Activated CD8-positive, alpha-beta memory T cell treated with anti-CD3 and anti-CD28 coated beads, Interleukin-2, amount 10 ng/mL, durations not matched to agents 7 days and 5 days (primary cell): ENCODE measurements around the gene MALT1. TPM values are rescaled to one million over a fixed set of nuclear protein-coding genes. Genes with fewer than 3 reads are reported as not detected.
A peak's percentile ranks its signal among the peaks of the same experiment; 100 is the strongest.

Experiments
- ATAC-seq: fragments of 150-1000 bp; cut with Tn5 transposase; one replicate; pipeline ENCODE4 v1.10.0; 2021; ENCODE audit warnings: moderate library complexity
- CTCF ChIA-PET: fragments of 350-600 bp; sonication (Branson Sonifier 250); formaldehyde crosslinking; loops from one replicate; lab custom pipeline; 2021; ENCODE audit warnings: antibody characterized with exemption; lab: Charles Lee
- DNase-seq: peaks from one replicate; pipeline ENCODE4 v3.0.0-alpha.2; 2020
- H3K27ac Mint-ChIP-seq: one replicate; pipeline ENCODE4 v1.8.0; 2021; ENCODE audit warnings: mild to moderate bottlenecking, mixed read lengths
- H3K27me3 Mint-ChIP-seq: one replicate; pipeline ENCODE4 v1.8.0; 2021; ENCODE audit warnings: mixed read lengths
- H3K36me3 Mint-ChIP-seq: one replicate; pipeline ENCODE4 v1.8.0; 2021; ENCODE audit warnings: mild to moderate bottlenecking, mixed read lengths
- H3K4me1 Mint-ChIP-seq: one replicate; pipeline ENCODE4 v1.8.0; 2021; ENCODE audit warnings: mixed read lengths
- H3K4me3 Mint-ChIP-seq: one replicate; pipeline ENCODE4 v1.8.0; 2021; ENCODE audit warnings: mild to moderate bottlenecking, moderate library complexity, mixed read lengths
- H3K9me3 Mint-ChIP-seq: one replicate; pipeline ENCODE4 v1.8.0; 2022; ENCODE audit warnings: low read depth, mixed read lengths
- total RNA-seq, 2 experiments: library from RNA; stranded (reverse); gene quantifications; one replicate each; pipeline ENCODE4 v1.2.3, GENCODE V29; 2021

The MALT1 gene
- total RNA-seq, 2 experiments from 2014 or later = 30.3 to 31.6 TPM

DNA sequence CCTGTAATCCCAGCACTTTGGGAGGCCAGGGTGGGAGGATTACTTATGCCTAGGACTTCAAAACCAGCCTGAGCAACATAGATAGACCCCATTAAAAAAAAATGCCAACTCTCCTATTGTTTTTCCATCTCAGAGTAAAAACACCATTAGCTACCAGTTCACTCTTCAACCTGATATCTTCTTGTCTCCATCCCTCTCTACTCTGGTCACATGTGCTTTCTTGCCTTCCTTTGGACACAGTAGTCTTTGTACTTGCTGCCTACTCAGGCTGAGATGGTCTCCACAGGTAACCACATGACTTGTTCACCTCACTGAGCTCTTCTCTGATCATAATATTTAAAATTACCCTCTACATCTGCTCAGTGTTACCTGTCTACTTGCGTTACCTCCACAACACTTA, 5.0 kb downstream of the MALT1 start:
- peaks cover 33% of the 10 kb centered on the region for H3K4me1 Mint-ChIP-seq
- peaks cover 34% of the 10 kb centered on the region for H3K36me3 Mint-ChIP-seq
- ATAC-seq = no peak
- H3K27ac Mint-ChIP-seq = no peak overlapping the region
- no peak for DNase-seq
- CTCF ChIA-PET = no interaction called here
- H3K9me3 Mint-ChIP-seq = no peaks in the 10 kb centered on the region
- no peaks in the 10 kb centered on the region for H3K27me3 Mint-ChIP-seq
- no peak overlapping the region for H3K4me3 Mint-ChIP-seq

DNA sequence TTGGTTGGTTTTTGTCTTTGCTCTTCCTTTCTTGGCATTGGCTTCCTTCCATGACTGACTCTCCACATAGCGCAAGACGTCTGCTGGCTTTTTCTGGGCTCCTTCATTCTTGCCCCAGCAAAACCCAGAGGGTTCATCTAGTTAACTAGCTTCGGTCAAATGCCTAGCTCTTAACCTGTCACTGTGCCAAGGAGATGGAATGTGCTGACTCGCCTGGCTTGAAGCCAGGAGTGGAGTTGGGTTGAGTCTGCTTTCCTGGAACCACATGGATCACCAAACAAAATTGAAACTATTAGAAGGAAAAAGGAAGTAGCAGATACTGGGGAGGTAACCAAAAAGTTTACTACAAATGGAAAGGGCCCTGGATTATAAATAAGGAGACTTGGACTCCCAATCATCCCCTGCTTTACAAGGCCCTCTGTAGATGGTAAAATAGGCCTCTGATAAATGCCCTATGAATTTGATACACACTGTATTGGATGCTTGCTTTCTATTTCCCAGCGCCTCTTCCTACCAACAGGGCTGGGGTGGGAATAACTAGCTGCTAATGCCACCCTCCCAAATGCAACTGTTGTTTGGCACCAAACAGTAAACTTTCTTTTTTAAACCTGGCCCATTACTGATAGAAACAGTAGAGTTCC, 11.3 kb downstream of the MALT1 start:
- ATAC-seq (no peak), DNase-seq (no peak)
- Mint-ChIP-seq H3K4me1 (peaks cover 12% of the 10 kb centered on the region), H3K9me3 (no peaks in the 10 kb centered on the region), H3K27me3 (no peaks in the 10 kb centered on the region), H3K27ac (no peak overlapping the region), H3K4me3 (no peak overlapping the region), H3K36me3 (peaks cover 46% of the 10 kb centered on the region)
- CTCF ChIA-PET = interaction anchor here (1.2 to 1.5 kb wide), 4 partner anchors 8 to 459 kb away, joined by 3 read pairs; partner anchors contain the start of gene MALT1

DNA sequence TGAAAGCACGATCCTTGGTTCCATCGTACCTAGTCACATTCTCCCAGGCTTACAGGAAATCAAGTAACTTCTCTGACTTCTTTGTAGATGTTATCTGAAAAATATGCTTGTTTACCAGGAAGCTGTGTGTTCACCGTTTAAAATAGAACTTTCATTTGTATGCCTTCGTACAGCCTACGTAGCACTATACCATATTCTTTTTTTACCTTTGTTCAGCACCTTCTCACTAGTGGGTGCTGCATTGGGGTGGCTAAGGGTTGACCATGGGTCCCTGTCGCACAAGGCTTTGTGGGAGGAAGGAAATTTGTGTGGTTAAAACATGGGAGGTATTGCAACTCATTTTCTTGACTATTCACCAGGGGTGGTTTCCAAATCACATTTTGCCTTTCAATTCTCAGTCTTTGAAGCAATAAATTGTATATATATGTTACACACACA, 16.6 kb downstream of the MALT1 start:
- peak; percentile 73 for DNase-seq
- peaks cover 47% of the 10 kb centered on the region for H3K36me3 Mint-ChIP-seq
- H3K9me3 Mint-ChIP-seq = no peaks in the 10 kb centered on the region
- H3K27ac Mint-ChIP-seq = peak overlapping the region; percentile 86
- H3K27me3 Mint-ChIP-seq = no peaks in the 10 kb centered on the region
- CTCF ChIA-PET = no interaction called here
- H3K4me1 Mint-ChIP-seq = peaks cover 33% of the 10 kb centered on the region
- ATAC-seq = peak; percentile 90
- H3K4me3 Mint-ChIP-seq = peak overlapping the region; percentile 64

DNA sequence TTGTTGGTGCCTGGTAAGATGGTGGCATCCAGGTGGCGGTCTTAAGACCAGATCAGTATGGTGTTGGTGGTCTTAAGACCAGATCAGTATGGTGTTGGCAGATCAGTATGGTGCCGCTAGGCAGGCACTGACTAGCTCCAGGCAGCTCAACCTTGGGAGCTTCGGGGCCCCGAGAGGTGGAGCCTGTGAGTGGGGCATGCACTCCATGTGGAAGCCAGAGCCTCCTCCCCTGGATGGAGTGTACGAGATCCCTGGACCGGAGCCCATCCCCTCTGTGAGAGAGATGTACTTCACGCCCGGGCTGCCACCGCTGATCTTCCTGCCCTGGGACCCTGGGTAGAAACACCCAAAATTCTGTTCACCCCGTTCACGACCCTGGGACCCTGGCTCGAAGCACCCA, 19.0 kb downstream of the MALT1 start:
- H3K9me3 Mint-ChIP-seq = no peaks in the 10 kb centered on the region
- peaks cover 50% of the 10 kb centered on the region for H3K4me1 Mint-ChIP-seq
- H3K36me3 Mint-ChIP-seq = peaks cover 53% of the 10 kb centered on the region
- no peak overlapping the region for H3K27ac Mint-ChIP-seq
- ATAC-seq (no peak), DNase-seq (no peak)
- CTCF ChIA-PET = interaction anchor here (1.1 kb wide), 1 partner anchor 9 kb away, joined by 3 read pairs; no protein-coding TSS in a partner anchor
- no peaks in the 10 kb centered on the region for H3K27me3 Mint-ChIP-seq
- H3K4me3 Mint-ChIP-seq = no peak overlapping the region

DNA sequence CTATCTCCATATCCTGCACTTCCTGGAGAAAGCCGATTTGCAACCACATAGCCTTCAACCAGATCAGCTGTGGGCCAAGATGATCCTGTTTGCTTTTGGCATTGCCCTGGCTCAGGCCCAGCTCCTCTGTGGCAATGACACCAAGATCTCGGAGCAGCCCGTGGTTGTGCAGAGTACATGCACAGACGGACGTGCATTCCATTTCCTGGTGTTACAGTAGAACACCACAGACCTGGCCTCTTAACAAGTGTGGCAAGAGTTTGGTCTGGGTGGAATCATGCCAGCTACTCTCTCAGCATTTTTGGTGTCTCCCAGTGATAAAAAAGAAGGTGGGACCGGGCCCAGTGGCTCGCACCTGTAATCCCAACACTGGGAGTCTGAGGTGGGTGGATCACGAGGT, 20.0 kb downstream of the MALT1 start:
- Mint-ChIP-seq H3K9me3 (no peaks in the 10 kb centered on the region), H3K4me3 (no peak overlapping the region), H3K27me3 (no peaks in the 10 kb centered on the region), H3K36me3 (peaks cover 56% of the 10 kb centered on the region), H3K4me1 (peaks cover 59% of the 10 kb centered on the region), H3K27ac (no peak overlapping the region)
- no peak for DNase-seq
- no peak for ATAC-seq
- CTCF ChIA-PET = no interaction called here

DNA sequence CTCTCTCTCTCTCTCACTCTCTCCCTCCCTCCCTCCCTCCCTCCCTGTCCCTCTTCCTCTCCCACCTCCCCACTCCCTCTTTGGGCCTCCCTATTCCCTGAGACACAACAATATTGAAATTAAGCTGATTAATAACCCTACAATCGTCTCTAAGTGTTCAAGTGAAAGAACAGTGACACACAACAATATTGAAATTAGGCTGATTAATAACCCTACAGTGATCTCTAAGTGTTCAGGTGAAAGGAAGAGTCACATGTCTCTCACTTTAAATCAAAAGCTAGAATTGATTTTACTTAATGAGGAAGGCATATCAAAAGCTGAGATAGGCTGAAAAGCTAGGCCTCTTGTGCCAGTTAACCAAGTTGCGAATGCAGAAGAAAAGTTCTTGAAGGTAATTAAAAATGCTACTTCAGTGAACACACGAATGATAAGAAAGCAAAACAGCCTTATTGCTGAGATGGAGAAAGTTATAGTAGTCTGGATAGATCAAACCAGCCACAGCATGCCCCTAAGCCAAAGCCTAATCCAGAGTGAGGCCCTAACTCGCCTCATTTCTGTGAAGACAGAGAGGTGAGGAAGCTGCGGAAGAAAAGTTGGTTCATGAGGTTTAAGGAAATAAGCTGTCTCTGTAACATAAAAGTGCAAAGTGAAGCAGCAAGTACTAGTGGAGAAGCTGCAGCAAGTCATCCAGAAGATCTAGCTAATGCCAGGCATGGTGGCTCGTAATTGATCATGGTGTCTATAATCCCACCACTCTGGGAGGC, 21.3 kb downstream of the MALT1 start:
- Mint-ChIP-seq H3K27me3 (no peaks in the 10 kb centered on the region), H3K4me1 (peaks cover 59% of the 10 kb centered on the region), H3K36me3 (peaks cover 56% of the 10 kb centered on the region), H3K4me3 (no peak overlapping the region), H3K27ac (peak overlapping the region; percentile 16), H3K9me3 (no peaks in the 10 kb centered on the region)
- CTCF ChIA-PET = interaction anchor here (1.0 to 1.6 kb wide), 3 partner anchors 8 to 71 kb away, joined by 3 to 6 read pairs (median 3); no protein-coding TSS in a partner anchor
- ATAC-seq (no peak), DNase-seq (no peak)

DNA sequence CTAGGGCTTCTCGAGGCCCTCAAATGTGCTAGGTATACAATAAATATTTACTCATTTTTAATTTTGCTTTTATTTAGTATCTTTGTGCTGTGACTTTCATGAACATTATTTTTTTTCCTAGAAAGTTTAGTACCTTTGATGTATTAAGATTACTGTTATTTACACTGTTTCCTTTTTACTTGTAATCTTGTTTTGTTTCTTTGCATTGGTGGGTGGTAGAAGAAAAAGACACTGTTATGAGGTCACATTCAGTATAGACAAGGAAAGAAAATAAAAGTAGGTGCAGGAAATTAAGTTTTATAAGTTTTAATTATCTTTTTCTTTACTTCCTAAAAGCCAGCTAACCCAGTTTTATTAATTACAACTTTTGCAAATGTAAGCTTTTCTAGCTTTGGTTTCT, 23.0 kb downstream of the MALT1 start:
- Mint-ChIP-seq H3K4me3 (no peak overlapping the region), H3K27ac (no peak overlapping the region), H3K9me3 (no peaks in the 10 kb centered on the region), H3K36me3 (peaks cover 48% of the 10 kb centered on the region), H3K27me3 (no peaks in the 10 kb centered on the region), H3K4me1 (peaks cover 51% of the 10 kb centered on the region)
- DNase-seq (no peak), ATAC-seq (no peak)
- CTCF ChIA-PET = no interaction called here

DNA sequence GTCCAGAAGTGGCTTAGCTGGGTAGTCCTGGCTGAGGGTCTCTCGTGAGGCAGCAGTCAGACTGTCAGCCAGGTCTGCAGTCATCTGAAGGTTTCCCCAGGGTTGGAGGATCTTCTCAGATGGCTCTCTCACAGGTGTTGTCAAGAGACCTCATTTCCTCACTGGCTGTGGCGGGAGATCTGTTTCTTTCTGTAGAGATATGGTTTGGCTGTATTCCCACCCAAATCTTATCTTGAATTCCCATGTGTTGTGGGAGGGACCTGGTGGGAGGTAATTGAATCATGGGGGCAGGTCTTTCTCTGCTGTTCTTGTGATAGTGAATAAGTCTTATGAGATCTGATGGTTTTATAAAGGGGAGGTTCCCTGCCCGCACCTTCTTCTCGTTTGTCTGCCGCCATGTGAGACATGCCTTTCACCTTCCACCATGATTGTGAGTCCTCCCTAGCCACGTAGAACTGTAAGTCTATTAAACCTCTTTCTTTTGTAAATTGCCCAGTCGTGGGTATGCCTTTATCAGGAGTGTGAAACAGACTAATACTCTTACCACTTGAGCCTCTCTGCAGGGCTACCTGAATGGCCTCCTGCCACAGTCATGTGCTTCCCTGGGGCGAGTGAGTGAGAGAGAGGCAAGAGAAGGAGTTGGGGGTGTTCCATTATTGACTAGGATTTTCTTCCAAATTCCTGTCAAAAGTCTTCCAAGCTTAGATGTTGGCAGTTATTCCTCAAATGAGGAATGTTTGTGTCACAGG, 23.6 kb downstream of the MALT1 start:
- H3K9me3 Mint-ChIP-seq = no peaks in the 10 kb centered on the region
- CTCF ChIA-PET = no interaction called here
- H3K27me3 Mint-ChIP-seq = no peaks in the 10 kb centered on the region
- DNase-seq = no peak
- H3K27ac Mint-ChIP-seq = peak overlapping the region; percentile 15
- peaks cover 42% of the 10 kb centered on the region for H3K36me3 Mint-ChIP-seq
- no peak overlapping the region for H3K4me3 Mint-ChIP-seq
- H3K4me1 Mint-ChIP-seq = peaks cover 51% of the 10 kb centered on the region
- no peak for ATAC-seq

DNA sequence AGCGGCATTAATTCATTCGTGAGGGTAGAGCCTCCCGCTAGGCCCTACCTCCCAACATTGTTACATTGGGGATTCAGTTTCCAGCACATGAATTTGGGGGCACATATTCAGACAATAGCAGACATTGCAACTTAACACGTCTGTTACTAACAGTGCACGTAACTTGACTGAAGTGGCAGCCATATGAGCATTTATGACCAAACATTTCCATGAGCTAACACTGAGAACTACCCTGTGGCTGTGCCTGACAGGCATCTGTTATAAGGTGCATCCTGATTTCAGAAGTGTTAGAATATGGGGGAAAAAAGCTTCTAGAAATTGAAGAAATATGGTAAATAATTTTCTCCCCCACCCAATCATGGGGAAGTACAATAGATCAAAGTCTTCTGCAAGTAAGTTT, 24.5 kb downstream of the MALT1 start:
- Mint-ChIP-seq H3K4me1 (peaks cover 48% of the 10 kb centered on the region), H3K36me3 (peaks cover 35% of the 10 kb centered on the region), H3K4me3 (no peak overlapping the region), H3K27ac (no peak overlapping the region), H3K9me3 (no peaks in the 10 kb centered on the region), H3K27me3 (no peaks in the 10 kb centered on the region)
- CTCF ChIA-PET = interaction anchor here (0.7 kb wide), 1 partner anchor 48 kb away, joined by 3 read pairs; no protein-coding TSS in a partner anchor
- DNase-seq (no peak), ATAC-seq (peak; percentile 47)

DNA sequence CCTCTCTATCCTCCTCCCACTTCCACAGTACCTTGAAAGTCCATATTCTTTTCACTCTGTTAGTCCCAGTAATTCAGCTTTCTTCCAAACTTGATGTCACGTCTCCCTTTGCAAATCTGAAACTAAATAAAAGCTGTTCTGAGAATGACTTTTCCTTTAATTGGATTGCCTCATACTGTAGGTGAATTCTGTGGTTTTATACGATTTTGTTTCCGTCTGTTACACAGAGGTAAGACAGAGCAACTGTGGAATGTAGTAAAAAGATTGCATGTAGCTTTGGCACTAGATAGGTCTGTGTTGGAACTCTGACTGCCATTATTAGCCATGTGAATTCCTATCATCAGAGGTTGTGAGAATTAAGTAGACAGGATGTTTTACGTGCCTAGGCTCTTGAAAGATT, 25.9 kb downstream of the MALT1 start:
- no peak for DNase-seq
- Mint-ChIP-seq H3K27me3 (no peaks in the 10 kb centered on the region), H3K4me1 (peaks cover 48% of the 10 kb centered on the region), H3K36me3 (peaks cover 40% of the 10 kb centered on the region), H3K4me3 (peak overlapping the region; percentile 38), H3K9me3 (no peaks in the 10 kb centered on the region), H3K27ac (peak overlapping the region; percentile 69)
- ATAC-seq = peak; percentile 64
- CTCF ChIA-PET = no interaction called here

DNA sequence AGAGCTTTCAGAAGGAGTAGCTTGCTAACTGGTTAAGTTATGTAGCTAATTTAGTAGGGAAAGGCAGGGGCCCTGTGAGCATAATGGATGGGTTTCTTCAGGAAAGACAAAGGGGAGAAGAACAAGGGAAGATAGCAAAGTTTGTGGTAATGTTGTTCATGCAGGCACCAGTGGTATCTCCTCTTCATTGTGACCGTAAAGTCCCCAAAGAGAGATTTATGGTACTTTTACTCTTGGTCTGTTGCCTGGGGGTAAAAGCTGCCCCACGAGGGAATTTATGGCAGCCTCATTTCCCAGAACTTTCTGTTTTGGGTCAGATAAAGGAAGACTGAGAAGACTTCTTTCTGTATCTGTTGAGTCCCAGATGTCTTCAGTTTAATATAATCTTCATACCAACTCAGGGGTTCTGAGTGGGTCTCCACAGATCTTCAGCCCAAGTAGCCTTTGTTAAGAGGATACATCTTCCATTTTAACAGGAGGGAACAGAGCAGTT, 27.5 kb downstream of the MALT1 start:
- H3K27me3 Mint-ChIP-seq = no peaks in the 10 kb centered on the region
- DNase-seq (no peak), ATAC-seq (no peak)
- H3K4me1 Mint-ChIP-seq = peaks cover 37% of the 10 kb centered on the region
- H3K9me3 Mint-ChIP-seq = no peaks in the 10 kb centered on the region
- CTCF ChIA-PET = interaction anchor here (1.3 kb wide), 1 partner anchor 9 kb away, joined by 3 read pairs; no protein-coding TSS in a partner anchor
- H3K4me3 Mint-ChIP-seq = no peak overlapping the region
- no peak overlapping the region for H3K27ac Mint-ChIP-seq
- H3K36me3 Mint-ChIP-seq = peaks cover 47% of the 10 kb centered on the region

DNA sequence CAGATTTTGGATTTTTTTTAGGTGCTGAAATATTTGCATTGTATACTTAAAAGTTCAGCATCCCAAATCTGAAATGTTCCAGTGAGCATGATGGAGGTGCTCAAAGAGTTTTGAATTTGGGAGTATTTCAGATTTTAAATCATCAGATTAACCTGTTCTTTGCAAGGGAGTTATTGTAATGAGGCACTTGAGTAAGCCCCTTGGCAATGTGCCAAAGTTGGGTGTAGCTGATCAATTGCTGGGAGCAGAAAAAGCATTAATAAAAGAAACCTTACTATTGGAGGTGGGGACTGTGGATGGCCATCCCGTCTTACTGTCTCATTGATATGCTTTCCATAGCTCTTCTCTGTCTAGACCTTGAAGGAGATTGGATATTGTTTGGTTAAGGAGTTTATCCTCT, 28.3 kb downstream of the MALT1 start:
- Mint-ChIP-seq H3K36me3 (peaks cover 52% of the 10 kb centered on the region), H3K27ac (no peak overlapping the region), H3K27me3 (no peaks in the 10 kb centered on the region), H3K4me1 (peaks cover 30% of the 10 kb centered on the region), H3K9me3 (no peaks in the 10 kb centered on the region), H3K4me3 (no peak overlapping the region)
- CTCF ChIA-PET = interaction anchor here (1.1 kb wide), 1 partner anchor 42 kb away, joined by 3 read pairs; no protein-coding TSS in a partner anchor
- DNase-seq (no peak), ATAC-seq (no peak)

DNA sequence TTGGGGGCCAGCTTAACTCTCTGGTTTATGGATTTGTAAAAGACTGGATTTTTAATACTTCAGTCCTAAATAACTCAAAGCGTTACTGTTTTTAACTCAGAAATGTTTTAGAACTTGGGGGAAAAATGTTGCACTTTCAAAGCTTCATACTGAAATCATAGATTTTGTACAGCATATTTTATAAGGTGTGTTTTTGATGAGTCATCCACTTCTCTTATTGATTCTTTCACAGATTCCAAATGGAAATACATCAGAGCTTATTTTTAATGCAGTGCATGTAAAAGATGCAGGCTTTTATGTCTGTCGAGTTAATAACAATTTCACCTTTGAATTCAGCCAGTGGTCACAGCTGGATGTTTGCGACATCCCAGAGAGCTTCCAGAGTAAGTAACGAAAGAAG, 28.9 kb downstream of the MALT1 start:
- CTCF ChIA-PET = interaction anchor here (1.1 kb wide), 1 partner anchor 42 kb away, joined by 3 read pairs; no protein-coding TSS in a partner anchor
- Mint-ChIP-seq H3K4me1 (peaks cover 24% of the 10 kb centered on the region), H3K9me3 (no peaks in the 10 kb centered on the region), H3K27me3 (no peaks in the 10 kb centered on the region), H3K4me3 (no peak overlapping the region), H3K36me3 (peaks cover 48% of the 10 kb centered on the region), H3K27ac (no peak overlapping the region)
- no peak for ATAC-seq
- no peak for DNase-seq
